Hepatocyte (in vitro differentiated cells): ENCODE measurements around the gene SNTG2. TPM values are rescaled to one million over a fixed set of nuclear protein-coding genes. Genes with fewer than 3 reads are reported as not detected.

Experiments
- DNase-seq: peaks from one replicate; pipeline ENCODE4 v3.0.0-alpha.2; 2016; ENCODE audit warnings: low spot score
- H2AFZ ChIP-seq: fragments of 200-600 bp; sonication (generic); 2 replicates; pipeline ENCODE4 v1.6.0; 2016; ENCODE audit warnings: antibody characterized with exemption, mild to moderate bottlenecking
- H3K27ac ChIP-seq: fragments of 200-600 bp; sonication (generic); 2 replicates; pipeline ENCODE4 v1.5.1; 2016; ENCODE audit warnings: mild to moderate bottlenecking
- H3K27me3 ChIP-seq: fragments of 200-600 bp; sonication (generic); 2 replicates; pipeline ENCODE4 v1.6.1; 2016
- H3K36me3 ChIP-seq: fragments of 200-600 bp; sonication (generic); replicated peaks from 2 replicates; pipeline ENCODE4 v1.5.1; 2016; ENCODE audit warnings: low read depth; ENCODE audit not compliant: insufficient read depth
- H3K4me1 ChIP-seq: fragments of 200-600 bp; sonication (generic); 2 replicates; pipeline ENCODE4 v1.5.1; 2016; ENCODE audit warnings: mild to moderate bottlenecking, moderate library complexity; ENCODE audit not compliant: insufficient read depth
- H3K4me2 ChIP-seq: fragments of 200-600 bp; sonication (generic); 2 replicates; pipeline ENCODE4 v1.6.0; 2016
- H3K4me3 ChIP-seq: fragments of 200-600 bp; sonication (generic); 2 replicates; pipeline ENCODE4 v1.5.1; 2016; ENCODE audit warnings: mild to moderate bottlenecking
- H3K79me2 ChIP-seq: fragments of 200-600 bp; sonication (generic); 2 replicates; pipeline ENCODE4 v1.6.0; 2017; ENCODE audit warnings: mild to moderate bottlenecking
- H3K9me2 ChIP-seq: fragments of 200-600 bp; sonication (generic); replicated peaks from 2 replicates; pipeline ENCODE4 v1.6.0; 2017; ENCODE audit warnings: mild to moderate bottlenecking; ENCODE audit not compliant: insufficient read depth
- H3K9me3 ChIP-seq: fragments of 200-600 bp; sonication (generic); 2 replicates; pipeline ENCODE4 v1.5.1; 2016; ENCODE audit warnings: low read depth, mild to moderate bottlenecking
- H4K20me1 ChIP-seq: fragments of 200-600 bp; sonication (generic); 2 replicates; pipeline ENCODE4 v1.6.0; 2016; ENCODE audit warnings: mild to moderate bottlenecking; ENCODE audit not compliant: insufficient read depth, poor library complexity, severe bottlenecking
- EZH2 ChIP-seq: fragments of 200-600 bp; sonication (generic); IDR thresholded peaks from 2 replicates; pipeline ENCODE4 v1.6.1; 2016; ENCODE audit warnings: antibody characterized with exemption, mild to moderate bottlenecking, borderline replicate concordance
- EZH2phosphoT487 ChIP-seq: fragments of 200-600 bp; sonication (generic); IDR thresholded peaks from one replicate; pipeline ENCODE4 v1.6.1; 2018; ENCODE audit warnings: antibody characterized with exemption, mild to moderate bottlenecking, low read depth, moderate library complexity; ENCODE audit not compliant: unreplicated experiment, severe bottlenecking
- WGBS: methylation state at CpG from one replicate; pipeline ENCODE4 v1.1.6; 2016; ENCODE audit warnings: low lambda C conversion rate; ENCODE audit errors: missing lambda C conversion rate; 5-methylcytosine and 5-hydroxymethylcytosine counted together
- polyA plus RNA-seq: library from polyadenylated mRNA; unstranded; fragments of >200 nt; fragmentation: Nextera tagmentation; extraction: Ambion mirVana; gene quantifications from 2 replicates; pipeline ENCODE4 v1.2.1, GENCODE V29; 2016
- total RNA-seq: library from RNA; depleted of rRNA; stranded (reverse); fragments of >200 nt; gene quantifications from 2 replicates; pipeline ENCODE4 v1.2.3, GENCODE V29; 2014
- TF ChIP-seq, protein P1 (sequence below): fragments of 200-600 bp; sonication (generic); IDR thresholded peaks from 2 replicates; pipeline ENCODE4 v1.5.1; 2016; ENCODE audit warnings: antibody characterized with exemption, mild to moderate bottlenecking; ENCODE audit not compliant: poor library complexity

Gene SNTG2
- total and polyA plus RNA-seq, 2 experiments from 2014 or later, result not detected

DNA sequence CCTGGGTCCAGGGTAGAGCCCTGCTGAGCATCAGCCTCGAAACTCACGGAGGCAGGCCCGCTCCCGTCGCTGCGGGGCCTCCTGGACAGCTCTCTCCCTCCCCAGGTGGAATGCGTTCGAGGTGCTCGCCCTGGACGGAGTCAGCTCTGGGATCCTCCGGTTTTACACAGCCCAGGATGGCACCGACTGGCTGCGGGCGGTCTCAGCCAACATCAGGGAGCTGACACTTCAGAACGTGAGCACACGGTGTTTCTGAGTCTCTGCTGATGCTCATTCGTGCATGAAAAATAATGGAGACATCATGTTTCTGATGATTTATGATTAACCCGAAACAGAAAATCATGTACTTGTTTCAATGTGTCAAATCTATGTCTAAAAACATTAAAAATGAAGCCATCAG, 287.1 kb downstream of the SNTG2 start:
- no peak overlapping the region for H3K27ac ChIP-seq

GRCh38 chr2:1238598-1239138, 288.0 kb downstream of the SNTG2 start:
- TF ChIP-seq EZH2 (no peak), EZH2phosphoT487 (no peak)
- TF ChIP-seq, protein P1, sequence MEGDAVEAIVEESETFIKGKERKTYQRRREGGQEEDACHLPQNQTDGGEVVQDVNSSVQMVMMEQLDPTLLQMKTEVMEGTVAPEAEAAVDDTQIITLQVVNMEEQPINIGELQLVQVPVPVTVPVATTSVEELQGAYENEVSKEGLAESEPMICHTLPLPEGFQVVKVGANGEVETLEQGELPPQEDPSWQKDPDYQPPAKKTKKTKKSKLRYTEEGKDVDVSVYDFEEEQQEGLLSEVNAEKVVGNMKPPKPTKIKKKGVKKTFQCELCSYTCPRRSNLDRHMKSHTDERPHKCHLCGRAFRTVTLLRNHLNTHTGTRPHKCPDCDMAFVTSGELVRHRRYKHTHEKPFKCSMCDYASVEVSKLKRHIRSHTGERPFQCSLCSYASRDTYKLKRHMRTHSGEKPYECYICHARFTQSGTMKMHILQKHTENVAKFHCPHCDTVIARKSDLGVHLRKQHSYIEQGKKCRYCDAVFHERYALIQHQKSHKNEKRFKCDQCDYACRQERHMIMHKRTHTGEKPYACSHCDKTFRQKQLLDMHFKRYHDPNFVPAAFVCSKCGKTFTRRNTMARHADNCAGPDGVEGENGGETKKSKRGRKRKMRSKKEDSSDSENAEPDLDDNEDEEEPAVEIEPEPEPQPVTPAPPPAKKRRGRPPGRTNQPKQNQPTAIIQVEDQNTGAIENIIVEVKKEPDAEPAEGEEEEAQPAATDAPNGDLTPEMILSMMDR, result no peak
- H3K27me3 ChIP-seq, result no peaks in the 10 kb centered on the region
- H2AFZ ChIP-seq, result no peak overlapping the region
- no peaks in the 10 kb centered on the region for H3K9me3 ChIP-seq
- no peaks in the 10 kb centered on the region for H4K20me1 ChIP-seq
- H3K79me2 ChIP-seq, result no peaks in the 10 kb centered on the region
- no peak overlapping the region for H3K4me3 ChIP-seq
- DNase-seq, result no peak
- H3K4me1 ChIP-seq, result no peaks in the 10 kb centered on the region
- H3K4me2 ChIP-seq, result no peak overlapping the region
- no peak overlapping the region for H3K27ac ChIP-seq
- WGBS, result 82% methylated on average over 14 of the region's 14 CpGs
- H3K9me2 ChIP-seq, result no peaks in the 10 kb centered on the region
- H3K36me3 ChIP-seq, result no peaks in the 10 kb centered on the region

More for the DNA sequence above, 287.1 kb downstream of the SNTG2 start:
- DNase-seq, result no peak
- no peak overlapping the region for H3K4me2 ChIP-seq
- H3K9me3 ChIP-seq, result no peaks in the 10 kb centered on the region
- no peaks in the 10 kb centered on the region for H3K9me2 ChIP-seq
- no peak overlapping the region for H2AFZ ChIP-seq
- WGBS, result 87% methylated on average over 18 of the region's 18 CpGs
- TF ChIP-seq EZH2phosphoT487 (no peak), EZH2 (no peak)
- TF ChIP-seq, protein P1, result no peak
- H3K4me1 ChIP-seq, result no peaks in the 10 kb centered on the region
- no peaks in the 10 kb centered on the region for H3K27me3 ChIP-seq
- no peaks in the 10 kb centered on the region for H3K36me3 ChIP-seq
- no peaks in the 10 kb centered on the region for H4K20me1 ChIP-seq
- no peak overlapping the region for H3K4me3 ChIP-seq
- no peaks in the 10 kb centered on the region for H3K79me2 ChIP-seq

DNA sequence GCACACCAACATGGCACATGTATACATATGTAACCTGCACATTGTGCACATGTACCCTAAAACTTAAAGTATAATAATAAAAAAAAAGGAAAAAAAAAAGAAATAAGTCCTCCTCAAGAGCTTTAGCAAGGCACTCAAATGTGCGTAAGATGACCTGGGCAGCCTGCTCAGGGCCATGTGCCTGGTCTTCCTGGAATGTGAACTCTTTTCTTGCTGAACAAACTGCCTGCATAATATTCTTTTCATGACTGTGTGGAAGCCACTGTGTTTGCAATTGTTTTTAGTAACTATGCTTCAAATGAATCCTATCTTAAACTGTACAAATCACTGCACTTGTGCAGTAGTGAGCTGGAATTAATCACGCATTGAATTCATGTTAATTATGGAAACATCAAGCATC, 294.5 kb downstream of the SNTG2 start:
- Histone ChIP-seq H3K4me1 (no peaks in the 10 kb centered on the region), H3K9me3 (no peaks in the 10 kb centered on the region), H3K27ac (no peak overlapping the region), H3K4me2 (no peak overlapping the region), H3K4me3 (no peak overlapping the region), H3K36me3 (no peaks in the 10 kb centered on the region), H3K9me2 (no peaks in the 10 kb centered on the region), H3K27me3 (peaks cover 9% of the 10 kb centered on the region), H2AFZ (no peak overlapping the region), H3K79me2 (no peaks in the 10 kb centered on the region), H4K20me1 (no peaks in the 10 kb centered on the region)
- no peak for DNase-seq
- WGBS, result 95% methylated on average over 2 of the region's 2 CpGs
- TF ChIP-seq EZH2 (no peak), EZH2phosphoT487 (no peak)
- TF ChIP-seq, protein P1, result no peak
